ENCODE results near the gene HERC2.

DNA sequence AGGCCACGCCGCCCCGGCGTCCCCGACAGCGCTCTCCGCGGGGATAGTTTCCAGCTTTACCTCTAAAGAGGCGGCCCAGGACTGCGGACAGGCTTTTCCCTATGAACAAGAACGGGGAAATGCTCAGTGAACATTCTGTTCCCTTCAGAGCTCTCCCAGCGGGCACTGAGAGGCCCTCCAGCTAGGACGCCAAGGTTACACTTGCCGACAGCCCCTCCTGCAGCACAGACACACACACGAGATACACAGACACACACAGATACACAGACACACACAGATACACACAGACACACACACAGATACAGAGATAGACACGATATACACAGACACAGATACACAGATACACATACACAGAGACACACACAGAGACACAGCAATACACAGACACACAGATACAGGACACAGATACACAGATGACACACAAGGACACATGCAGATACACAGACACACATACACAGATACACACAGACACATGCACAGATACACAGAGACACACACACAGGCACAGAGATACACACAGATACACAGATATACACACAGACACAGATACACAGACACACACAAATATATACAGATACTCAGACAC, 222.3 kb downstream of the HERC2 start:
- TF ChIP-seq SETDB1 (IDR thresholded peaks at IDR 0.05; ENCODE audit: low read length) (no peak), RBBP5 (IDR thresholded peaks at IDR 0.05; ENCODE audit: borderline replicate concordance, insufficient read depth, low read length, poor library complexity, severe bottlenecking) (no peak), PYGO2 (tag; IDR thresholded peaks at IDR 0.05) (no peak), POLR2A (conservative IDR thresholded peaks at IDR 0.05) (no peak), TAF7 (tag; IDR thresholded peaks at IDR 0.05) (no peak)
- TF ChIP-seq, protein P1, sequence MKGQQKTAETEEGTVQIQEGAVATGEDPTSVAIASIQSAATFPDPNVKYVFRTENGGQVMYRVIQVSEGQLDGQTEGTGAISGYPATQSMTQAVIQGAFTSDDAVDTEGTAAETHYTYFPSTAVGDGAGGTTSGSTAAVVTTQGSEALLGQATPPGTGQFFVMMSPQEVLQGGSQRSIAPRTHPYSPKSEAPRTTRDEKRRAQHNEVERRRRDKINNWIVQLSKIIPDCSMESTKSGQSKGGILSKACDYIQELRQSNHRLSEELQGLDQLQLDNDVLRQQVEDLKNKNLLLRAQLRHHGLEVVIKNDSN (CRISPR knock-in tag; IDR thresholded peaks at IDR 0.05): no peak
- TF ChIP-seq, protein P2, sequence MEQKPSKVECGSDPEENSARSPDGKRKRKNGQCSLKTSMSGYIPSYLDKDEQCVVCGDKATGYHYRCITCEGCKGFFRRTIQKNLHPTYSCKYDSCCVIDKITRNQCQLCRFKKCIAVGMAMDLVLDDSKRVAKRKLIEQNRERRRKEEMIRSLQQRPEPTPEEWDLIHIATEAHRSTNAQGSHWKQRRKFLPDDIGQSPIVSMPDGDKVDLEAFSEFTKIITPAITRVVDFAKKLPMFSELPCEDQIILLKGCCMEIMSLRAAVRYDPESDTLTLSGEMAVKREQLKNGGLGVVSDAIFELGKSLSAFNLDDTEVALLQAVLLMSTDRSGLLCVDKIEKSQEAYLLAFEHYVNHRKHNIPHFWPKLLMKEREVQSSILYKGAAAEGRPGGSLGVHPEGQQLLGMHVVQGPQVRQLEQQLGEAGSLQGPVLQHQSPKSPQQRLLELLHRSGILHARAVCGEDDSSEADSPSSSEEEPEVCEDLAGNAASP (IDR thresholded peaks at IDR 0.05): no peak
